Mucosa of descending colon (tissue), 3 donors: Measurements from ENCODE around the gene CIB4. TPM values are rescaled to one million over a fixed set of nuclear protein-coding genes. Genes with fewer than 3 reads are reported as not detected.

ENCODE experiments used
- ATAC-seq: fragments of 200-7000 bp; cut with Tn5 transposase; one replicate; pipeline ENCODE4 v1.9.1; 2020; ENCODE audit warnings: mild to moderate bottlenecking, moderate library complexity
- DNase-seq, 3 donors: peaks; one replicate each; pipeline ENCODE4 v3.0.0-alpha.2; 2020
- H3K36me3 ChIP-seq: fragments of 200-600 bp; one replicate; pipeline ENCODE4 v1.8.0; 2021; ENCODE audit warnings: low read depth, mild to moderate bottlenecking
- H3K4me1 ChIP-seq: fragments of 200-600 bp; one replicate; pipeline ENCODE4 v1.8.0; 2021; ENCODE audit warnings: low read depth, mild to moderate bottlenecking
- H3K4me3 ChIP-seq: fragments of 200-600 bp; one replicate; pipeline ENCODE4 v1.8.0; 2021; ENCODE audit warnings: mild to moderate bottlenecking
- H3K9me3 ChIP-seq: fragments of 200-600 bp; one replicate; pipeline ENCODE4 v1.8.0; 2021; ENCODE audit warnings: mild to moderate bottlenecking
- intact Hi-C, 2 donors: fragments of 100-400 bp; cut with DNase I in 1 of 2; cut with micrococcal nuclease in 1 of 2; formaldehyde crosslinking; loops; one replicate each; pipeline versions ENCODE4 v1.11.0 to v1.11.1; 2022; cut with DNase I, micrococcal nuclease
- total RNA-seq, 3 donors: library from RNA; stranded (reverse); fragmentation: NEBNext Ultra II Directional in 2 of 3; extraction: Animal tissue kit (Norgen Biotek cat#: 25700) in 2 of 3; gene quantifications; one replicate each; pipeline versions ENCODE4 v1.2.1 to v1.2.4, GENCODE V29; 2021 to 2023
- TF ChIP-seq, protein P1 (sequence below): fragments of 200-600 bp; IDR thresholded peaks from one replicate; pipeline ENCODE4 v1.8.0; 2022; ENCODE audit warnings: antibody characterized with exemption, mild to moderate bottlenecking
- donor health status: DM: no; HTN: no; CAD: no; lungs with moderate emphysema.
- donor health status: DM: no; HTN: no; CAD: no.
- donor health status: DM: no; HTN: yes; CAD: no.

Gene CIB4
- total RNA-seq, 3 donors from 2014 or later, result 0.60 TPM; not detected in 2

GRCh38 chr2:26534865-26535662, 106.1 kb downstream of the CIB4 start:
- no peaks in the 10 kb centered on the region for H3K4me1 ChIP-seq
- intact Hi-C loops, result no loop called here
- H3K4me3 ChIP-seq, result no peak overlapping the region
- ATAC-seq (no peak), DNase-seq (no peak)
- TF ChIP-seq, protein P1, sequence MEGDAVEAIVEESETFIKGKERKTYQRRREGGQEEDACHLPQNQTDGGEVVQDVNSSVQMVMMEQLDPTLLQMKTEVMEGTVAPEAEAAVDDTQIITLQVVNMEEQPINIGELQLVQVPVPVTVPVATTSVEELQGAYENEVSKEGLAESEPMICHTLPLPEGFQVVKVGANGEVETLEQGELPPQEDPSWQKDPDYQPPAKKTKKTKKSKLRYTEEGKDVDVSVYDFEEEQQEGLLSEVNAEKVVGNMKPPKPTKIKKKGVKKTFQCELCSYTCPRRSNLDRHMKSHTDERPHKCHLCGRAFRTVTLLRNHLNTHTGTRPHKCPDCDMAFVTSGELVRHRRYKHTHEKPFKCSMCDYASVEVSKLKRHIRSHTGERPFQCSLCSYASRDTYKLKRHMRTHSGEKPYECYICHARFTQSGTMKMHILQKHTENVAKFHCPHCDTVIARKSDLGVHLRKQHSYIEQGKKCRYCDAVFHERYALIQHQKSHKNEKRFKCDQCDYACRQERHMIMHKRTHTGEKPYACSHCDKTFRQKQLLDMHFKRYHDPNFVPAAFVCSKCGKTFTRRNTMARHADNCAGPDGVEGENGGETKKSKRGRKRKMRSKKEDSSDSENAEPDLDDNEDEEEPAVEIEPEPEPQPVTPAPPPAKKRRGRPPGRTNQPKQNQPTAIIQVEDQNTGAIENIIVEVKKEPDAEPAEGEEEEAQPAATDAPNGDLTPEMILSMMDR, result no peak
- no peaks in the 10 kb centered on the region for H3K36me3 ChIP-seq
- no peaks in the 10 kb centered on the region for H3K9me3 ChIP-seq

GRCh38 chr2:26534098-26534864, 106.9 kb downstream of the CIB4 start:
- Histone ChIP-seq H3K4me1 (no peaks in the 10 kb centered on the region), H3K4me3 (no peak overlapping the region), H3K36me3 (no peaks in the 10 kb centered on the region), H3K9me3 (no peaks in the 10 kb centered on the region)
- DNase-seq (no peak), ATAC-seq (no peak)
- intact Hi-C loops, result no loop called here
- TF ChIP-seq, protein P1, result no peak

- TF ChIP-seq, protein P1, result no peak
- H3K36me3 ChIP-seq, result no peaks in the 10 kb centered on the region
- H3K4me1 ChIP-seq, result no peaks in the 10 kb centered on the region
- no peak overlapping the region for H3K4me3 ChIP-seq
- intact Hi-C loops, result no loop called here
- ATAC-seq (no peak), DNase-seq (no peak)
- H3K9me3 ChIP-seq, result no peaks in the 10 kb centered on the region
Observed at GRCh38 chr2:26533661-26534060, 107.5 kb downstream of the CIB4 start.

GRCh38 chr2:26532301-26533250, 108.6 kb downstream of the CIB4 start:
- no peak overlapping the region for H3K4me3 ChIP-seq
- intact Hi-C loops, result no loop called here
- H3K9me3 ChIP-seq, result no peaks in the 10 kb centered on the region
- DNase-seq (no peak), ATAC-seq (no peak)
- H3K4me1 ChIP-seq, result no peaks in the 10 kb centered on the region
- no peaks in the 10 kb centered on the region for H3K36me3 ChIP-seq
- TF ChIP-seq, protein P1, result no peak

Other genes starting within 250 kb of the CIB4 start
- gene DRC1, start 239.4 kb downstream of the CIB4 start, total RNA-seq, result not detected
- gene OTOF, start 163.2 kb downstream of the CIB4 start, total RNA-seq, result under 1 TPM in 1 of 3 donors, not detected in 2; 0.60 TPM
- gene KCNK3, start 51.4 kb upstream of the CIB4 start, total RNA-seq, result 10 to 100 TPM in 1 of 3 donors, under 1 TPM in 2; 0.64 to 11.0 (median 0.92) TPM
- 10 to 100 TPM; 27.4 to 33.4 (median 33.3) TPM for gene SLC35F6, start 122.9 kb upstream of the CIB4 start, total RNA-seq
- gene CENPA, start 144.7 kb upstream of the CIB4 start, total RNA-seq, result 10 to 100 TPM in 1 of 3 donors, 1 to 10 TPM in 2; 1.0 to 10.1 (median 1.7) TPM
- 1 to 10 TPM in 1 of 3 donors, under 1 TPM in 2; 0.24 to 1.3 (median 0.38) TPM for gene DPYSL5, start 206.8 kb upstream of the CIB4 start, total RNA-seq